Endothelial cell of umbilical vein (primary cell): ENCODE results near the gene LRRC27. TPM values are rescaled to one million over a fixed set of nuclear protein-coding genes. Genes with fewer than 3 reads are reported as not detected.

Experiments used
- BruUV-seq: library from RNA; stranded (reverse); fragments of 400-500 nt; replicated peaks from 2 replicates; lab custom pipeline; 2021; lab: Mats Ljungman, UMichigan
- CTCF ChIA-PET: fragments of 300-600, 350-600 bp; sonication (Branson Sonifier 250); formaldehyde crosslinking; loops from one replicate; lab custom pipeline; 2021; ENCODE audit warnings: antibody characterized with exemption, inconsistent platforms; lab: Charles Lee
- POLR2A ChIA-PET: fragments of 300-600, 350-600 bp; sonication (Branson Sonifier 250); formaldehyde crosslinking; loops from one replicate; lab custom pipeline; 2021; ENCODE audit warnings: antibody characterized with exemption, inconsistent platforms; lab: Charles Lee
- DNase-seq: peaks from one replicate; pipeline ENCODE4 v3.0.0-alpha.2; 2011; ENCODE audit warnings: low read depth, low spot score
- FAIRE-seq: peaks from 2 replicates; lab custom pipeline; 2011; peaks lifted over from hg19 to GRCh38; lab: Jason Lieb, UNC
- H2AFZ ChIP-seq: 2 replicates; pipeline ENCODE4 v1.6.0; 2012; ENCODE audit warnings: low read depth, low read length, control low read depth, inconsistent platforms
- H3K27ac ChIP-seq: 2 replicates; pipeline ENCODE4 v1.5.1; 2011; ENCODE audit warnings: low read depth, mild to moderate bottlenecking, control low read depth, low read length, moderate library complexity; ENCODE audit not compliant: insufficient read depth
- H3K27me3 ChIP-seq, 2 experiments: 2 replicates each; pipeline versions ENCODE4 v1.6.0 to v1.6.1; 2011; ENCODE audit warnings: low read length in 2 of 2, mixed read lengths in 1 of 2; ENCODE audit not compliant: control insufficient read depth in 2 of 2, insufficient read depth in 2 of 2
- H3K36me3 ChIP-seq, 2 experiments: 2 replicates in 1 of 2; 3 replicates in 1 of 2; pipeline ENCODE4 v1.5.1; 2011; ENCODE audit warnings: low read length in 2 of 2, mild to moderate bottlenecking in 1 of 2, moderate library complexity in 1 of 2; ENCODE audit not compliant: control insufficient read depth in 2 of 2, insufficient read depth in 2 of 2; ENCODE audit errors: extremely low read depth in 1 of 2
- H3K4me1 ChIP-seq: 3 replicates; pipeline ENCODE4 v1.5.1; 2011; ENCODE audit warnings: mild to moderate bottlenecking, low read length; ENCODE audit not compliant: control insufficient read depth, insufficient read depth; ENCODE audit errors: extremely low read depth
- H3K4me2 ChIP-seq: 2 replicates; pipeline ENCODE4 v1.6.1; 2011; ENCODE audit warnings: low read length, control low read depth, mixed read lengths; ENCODE audit not compliant: insufficient read depth
- H3K4me3 ChIP-seq, 3 experiments: fragments of 200-600 bp in 1 of 3; sonication (generic), shearing (Covaris generic) in 1 of 3; replicated peaks in 1 of 3; 2 replicates each; pipeline ENCODE4 v1.5.1; 2011 to 2016; ENCODE audit warnings: control low read depth in 3 of 3, low read length in 3 of 3, mild to moderate bottlenecking in 2 of 3, inconsistent platforms in 1 of 3, low read depth in 1 of 3, moderate library complexity in 1 of 3; ENCODE audit not compliant: insufficient read depth in 1 of 3
- H3K79me2 ChIP-seq: 2 replicates; pipeline ENCODE4 v1.6.0; 2012; ENCODE audit warnings: low read length, inconsistent platforms; ENCODE audit not compliant: control insufficient read depth, insufficient read depth
- H3K9ac ChIP-seq: replicated peaks from 2 replicates; pipeline ENCODE3; 2011; ENCODE audit warnings: low read length, control low read depth; ENCODE audit not compliant: insufficient read depth; ENCODE audit errors: extremely low read depth
- H3K9me1 ChIP-seq: replicated peaks from 3 replicates; pipeline ENCODE4 v1.6.0; 2011; ENCODE audit warnings: mild to moderate bottlenecking, low read length; ENCODE audit not compliant: control insufficient read depth, insufficient read depth; ENCODE audit errors: extremely low read depth
- H3K9me3 ChIP-seq: replicated peaks from 2 replicates; pipeline ENCODE4 v1.5.1; 2012; ENCODE audit warnings: low read length, inconsistent platforms; ENCODE audit not compliant: control insufficient read depth, insufficient read depth
- H4K20me1 ChIP-seq: replicated peaks from 2 replicates; pipeline ENCODE3; 2011; ENCODE audit warnings: mild to moderate bottlenecking, low read length; ENCODE audit not compliant: control insufficient read depth, insufficient read depth; ENCODE audit errors: extremely low read depth
- EZH2 ChIP-seq: IDR thresholded peaks from 2 replicates; pipeline ENCODE4 v1.6.1; 2012; ENCODE audit warnings: borderline replicate concordance, low read depth, mild to moderate bottlenecking, moderate library complexity, low read length, inconsistent platforms; ENCODE audit not compliant: severe bottlenecking
- FOS ChIP-seq: IDR thresholded peaks from 2 replicates; pipeline ENCODE4 v1.6.1; 2011; ENCODE audit warnings: mild to moderate bottlenecking, low read length, moderate library complexity, borderline replicate concordance; ENCODE audit not compliant: insufficient read depth
- GATA2 ChIP-seq: IDR thresholded peaks from 2 replicates; pipeline ENCODE4 v1.7.0; 2011; ENCODE audit warnings: low read depth, mild to moderate bottlenecking, moderate library complexity, mixed read lengths, low read length; ENCODE audit not compliant: insufficient read length, insufficient read depth
- JUN ChIP-seq: IDR thresholded peaks from 2 replicates; pipeline ENCODE4 v1.6.1; 2011; ENCODE audit warnings: borderline replicate concordance, low read depth; ENCODE audit not compliant: insufficient read length, insufficient read depth
- MYC ChIP-seq: IDR thresholded peaks from one replicate; pipeline ENCODE4 v1.6.1; 2011; ENCODE audit warnings: mild to moderate bottlenecking, low read depth, low read length
- POLR2A ChIP-seq: IDR thresholded peaks from 2 replicates; pipeline ENCODE4 v1.6.1; 2012; ENCODE audit warnings: low read depth, mild to moderate bottlenecking, control low read depth, low read length
- POLR2AphosphoS5 ChIP-seq: IDR thresholded peaks from 2 replicates; pipeline ENCODE4 v1.6.1; 2012; ENCODE audit warnings: low read depth, mild to moderate bottlenecking, control low read depth, low read length, moderate library complexity; ENCODE audit not compliant: insufficient read depth
- dilution Hi-C: fragments of 300-500 bp; cut with MboI; formaldehyde crosslinking; loops from one replicate; pipeline ENCODE4 v1.15.0; 2019; ENCODE audit warnings: low sequenced_read_pairs; ENCODE audit not compliant: extremely low pct_ligation_motif_present
- intact Hi-C: fragments of 100-400 bp; cut with micrococcal nuclease; formaldehyde crosslinking; loops from one replicate; pipeline ENCODE4 v1.10.0; 2022
- polyA plus RNA-seq, 4 experiments: library from polyadenylated mRNA; depleted of rRNA in 3 of 4; stranded (reverse) in 3 of 4; unstranded in 1 of 4; fragments of >200 nt; gene quantifications; 2 replicates each; pipeline versions ENCODE4 v1.2.1 to v1.2.3, GENCODE V29; 2011 to 2012; ENCODE audit warnings: missing spikeins in 1 of 4
- total RNA-seq: library from RNA; stranded (reverse); gene quantifications from 2 replicates; pipeline ENCODE4 v1.2.3, GENCODE V29; 2021
- TF ChIP-seq, protein P1 (sequence below): IDR thresholded peaks from 2 replicates; pipeline ENCODE4 v1.6.1; 2011; ENCODE audit not compliant: insufficient read depth, insufficient read length
- TF ChIP-seq, protein P2 (sequence below), 2 donors: IDR thresholded peaks; 1 replicate in 1 of 2; 2 replicates in 1 of 2; pipeline ENCODE4 v1.5.1; 2011; ENCODE audit warnings: low read length in 2 of 2, mild to moderate bottlenecking in 2 of 2, moderate library complexity in 2 of 2, control low read depth in 1 of 2, inconsistent platforms in 1 of 2, low read depth in 1 of 2; ENCODE audit not compliant: insufficient read depth in 1 of 2; ENCODE audit errors: extremely low read depth in 1 of 2

The LRRC27 gene
- total and polyA plus RNA-seq, 2 donors (not counting 3 experiments of a cell fraction or from before 2014, with no cell fraction given): 8.3 to 13.6 TPM

DNA sequence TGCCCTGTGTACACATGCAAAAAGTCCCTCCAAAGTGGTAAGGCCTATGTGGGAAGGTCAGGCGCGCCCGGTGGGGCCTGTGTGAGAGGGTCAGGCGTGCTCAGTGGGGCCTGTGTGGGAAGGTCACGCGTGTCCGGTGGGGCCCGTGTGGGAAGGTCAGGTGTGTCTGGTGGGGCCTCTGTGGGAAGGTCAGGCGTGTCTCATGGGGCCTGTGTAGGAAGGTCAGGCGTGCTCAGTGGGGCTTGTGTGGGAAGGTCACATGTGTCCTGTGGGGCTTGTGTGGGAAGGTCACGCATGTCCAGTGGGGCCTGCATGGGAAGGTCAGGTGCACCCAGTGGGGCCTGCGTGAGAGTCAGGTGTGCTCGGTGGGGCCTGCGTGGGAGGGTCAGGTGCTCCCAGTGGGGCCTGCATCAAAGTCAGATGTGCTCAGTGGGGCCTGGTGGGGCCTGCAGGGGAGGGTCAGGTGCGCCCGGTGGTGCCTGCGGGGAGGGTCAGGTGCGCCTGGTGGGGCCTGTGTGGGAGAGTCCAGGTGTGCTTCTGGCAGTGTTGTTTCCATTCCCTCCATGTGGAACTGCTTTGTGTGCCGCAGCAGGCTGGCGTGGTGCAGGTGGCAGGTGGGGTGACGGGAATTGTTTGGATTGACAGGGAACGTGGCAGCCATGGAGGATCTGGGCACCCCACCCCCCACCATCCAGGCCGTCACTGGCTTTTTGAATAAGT, 15.4 kb downstream of the LRRC27 start:
- FAIRE-seq (no peak), DNase-seq (no peak)
- dilution Hi-C loops: no loop called here
- no TSS peak for BruUV-seq
- ChIA-PET CTCF (no interaction called here), POLR2A (no interaction called here)
- H3K9ac ChIP-seq: no peak overlapping the region
- no peaks in the 10 kb centered on the region for H4K20me1 ChIP-seq
- no peaks in the 10 kb centered on the region for H3K27me3 ChIP-seq
- H2AFZ ChIP-seq: no peak overlapping the region
- no peaks in the 10 kb centered on the region for H3K4me1 ChIP-seq
- H3K9me3 ChIP-seq: no peaks in the 10 kb centered on the region
- H3K36me3 ChIP-seq: peaks cover 0 to 3% of the 10 kb centered on the region in 2 experiments
- no peak overlapping the region for H3K27ac ChIP-seq
- no peak overlapping the region for H3K4me2 ChIP-seq
- intact Hi-C loops: no loop called here
- H3K9me1 ChIP-seq: no peaks in the 10 kb centered on the region
- no peaks in the 10 kb centered on the region for H3K79me2 ChIP-seq
- no peak overlapping the region for H3K4me3 ChIP-seq
- TF ChIP-seq, protein P1, sequence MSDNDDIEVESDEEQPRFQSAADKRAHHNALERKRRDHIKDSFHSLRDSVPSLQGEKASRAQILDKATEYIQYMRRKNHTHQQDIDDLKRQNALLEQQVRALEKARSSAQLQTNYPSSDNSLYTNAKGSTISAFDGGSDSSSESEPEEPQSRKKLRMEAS: no peak
- TF ChIP-seq EZH2: no peak
- no peak for TF ChIP-seq POLR2AphosphoS5
- TF ChIP-seq POLR2A: no peak
- TF ChIP-seq FOS: no peak
- no peak for TF ChIP-seq JUN
- no peak for TF ChIP-seq MYC
- TF ChIP-seq GATA2: no peak
- TF ChIP-seq, protein P2, sequence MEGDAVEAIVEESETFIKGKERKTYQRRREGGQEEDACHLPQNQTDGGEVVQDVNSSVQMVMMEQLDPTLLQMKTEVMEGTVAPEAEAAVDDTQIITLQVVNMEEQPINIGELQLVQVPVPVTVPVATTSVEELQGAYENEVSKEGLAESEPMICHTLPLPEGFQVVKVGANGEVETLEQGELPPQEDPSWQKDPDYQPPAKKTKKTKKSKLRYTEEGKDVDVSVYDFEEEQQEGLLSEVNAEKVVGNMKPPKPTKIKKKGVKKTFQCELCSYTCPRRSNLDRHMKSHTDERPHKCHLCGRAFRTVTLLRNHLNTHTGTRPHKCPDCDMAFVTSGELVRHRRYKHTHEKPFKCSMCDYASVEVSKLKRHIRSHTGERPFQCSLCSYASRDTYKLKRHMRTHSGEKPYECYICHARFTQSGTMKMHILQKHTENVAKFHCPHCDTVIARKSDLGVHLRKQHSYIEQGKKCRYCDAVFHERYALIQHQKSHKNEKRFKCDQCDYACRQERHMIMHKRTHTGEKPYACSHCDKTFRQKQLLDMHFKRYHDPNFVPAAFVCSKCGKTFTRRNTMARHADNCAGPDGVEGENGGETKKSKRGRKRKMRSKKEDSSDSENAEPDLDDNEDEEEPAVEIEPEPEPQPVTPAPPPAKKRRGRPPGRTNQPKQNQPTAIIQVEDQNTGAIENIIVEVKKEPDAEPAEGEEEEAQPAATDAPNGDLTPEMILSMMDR (IDR thresholded peaks at IDR 0.05; ENCODE audit: extremely low read depth in 1 of 2, insufficient read depth in 1 of 2, low read depth in 1 of 2, low read length in 2 of 2): no peak
